Upper lobe of left lung (tissue), 6 donors: ENCODE results near the gene CPNE5. TPM values are rescaled to one million over a fixed set of nuclear protein-coding genes. Genes with fewer than 3 reads are reported as not detected.
A peak's percentile ranks its signal among the peaks of the same experiment; 100 is the strongest.

Experiments used
- ATAC-seq, 2 donors: fragments of 200-7000 bp; cut with Tn5 transposase; one replicate each; pipeline ENCODE4 v1.9.1; 2022; ENCODE audit warnings: mild to moderate bottlenecking in 2 of 2, moderate library complexity in 2 of 2; ENCODE audit not compliant: low FRiP score in 2 of 2
- DNase-seq, 2 donors: peaks; one replicate each; pipeline ENCODE4 v3.0.0-alpha.2; 2019 to 2020
- H3K27ac ChIP-seq, 4 donors: fragments of 200-600 bp; sonication (generic); one replicate each; pipeline ENCODE4 v1.5.1; 2016 to 2019
- H3K27me3 ChIP-seq, 4 donors: fragments of 200-600 bp; sonication (generic); one replicate each; pipeline ENCODE4 v1.5.1; 2017 to 2019
- H3K36me3 ChIP-seq, 4 donors: fragments of 200-600 bp; sonication (generic); one replicate each; pipeline ENCODE4 v1.5.1; 2016 to 2019
- H3K4me1 ChIP-seq, 4 donors: fragments of 200-600 bp; sonication (generic); one replicate each; pipeline ENCODE4 v1.5.1; 2018 to 2019
- H3K4me3 ChIP-seq, 4 donors: fragments of 200-600 bp; sonication (generic); one replicate each; pipeline ENCODE4 v1.5.1; 2017 to 2019; ENCODE audit warnings: mild to moderate bottlenecking in 2 of 4, moderate library complexity in 1 of 4
- H3K9me3 ChIP-seq, 4 donors: fragments of 200-600 bp; sonication (generic); one replicate each; pipeline ENCODE4 v1.5.1; 2018 to 2019
- EP300 ChIP-seq, 4 donors: sonication (generic); formaldehyde crosslinking; IDR thresholded peaks; one replicate each; pipeline ENCODE4 v1.5.1; 2017; ENCODE audit warnings: antibody characterized with exemption in 4 of 4, control low read depth in 2 of 4
- POLR2A ChIP-seq, 4 donors: fragments of 450-650 bp; IDR thresholded peaks; one replicate each; pipeline ENCODE4 v1.5.1; 2016 to 2017; ENCODE audit warnings: antibody characterized with exemption in 4 of 4, mild to moderate bottlenecking in 2 of 4
- POLR2AphosphoS5 ChIP-seq, 2 donors: sonication (generic); formaldehyde crosslinking; IDR thresholded peaks; one replicate each; pipeline ENCODE4 v1.5.1; 2017; ENCODE audit warnings: antibody characterized with exemption in 2 of 2
- WGBS, 2 donors: methylation state at CpG; one replicate each; pipeline ENCODE4 v1.1.5; 2017 to 2018; 5-methylcytosine and 5-hydroxymethylcytosine counted together
- total RNA-seq, 6 donors: library from RNA; depleted of rRNA in 4 of 6; stranded (reverse); fragments of >200 nt in 4 of 6; gene quantifications; one replicate each; pipeline versions ENCODE4 v1.1.0 to v1.2.1, GENCODE V29; 2016 to 2021
- TF ChIP-seq, protein P1 (sequence below), 6 experiments: fragments of 450-650 bp in 4 of 6; fragments of 200-600 bp in 2 of 6; sonication (generic) in 2 of 6; IDR thresholded peaks; one replicate each; pipeline ENCODE4 v1.5.1; 2016 to 2019; ENCODE audit warnings: antibody characterized with exemption in 6 of 6
- donor health status: DM: no; HTN: no; CAD: no; lungs with moderate emphysema.
- donor health status: DM: no; HTN: yes; CAD: no; lungs with severe emphysema.

CPNE5 gene
- total RNA-seq, 6 donors from 2014 or later: 0.89 to 5.4 (median 2.5) TPM

DNA sequence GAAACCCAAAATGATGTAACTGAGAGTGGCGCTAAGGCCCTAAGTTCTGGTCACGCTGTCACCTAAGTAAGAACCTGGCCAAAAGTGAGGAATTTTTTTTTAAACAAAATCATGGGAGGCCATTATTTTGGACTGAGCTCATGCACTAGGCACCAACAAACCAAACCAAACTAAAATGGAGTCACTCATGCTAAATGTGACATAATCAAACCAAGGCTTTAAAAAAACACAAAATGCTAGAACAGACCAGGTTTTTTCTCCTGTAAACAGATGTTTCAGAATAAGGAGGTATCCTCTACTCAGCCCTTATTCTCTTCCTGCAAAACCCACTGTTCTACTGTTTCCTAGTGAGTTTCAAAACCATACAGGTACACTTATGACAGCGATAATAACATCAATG, 45.4 kb upstream of the CPNE5 start:
- H3K27ac ChIP-seq: no peak overlapping the region

DNA sequence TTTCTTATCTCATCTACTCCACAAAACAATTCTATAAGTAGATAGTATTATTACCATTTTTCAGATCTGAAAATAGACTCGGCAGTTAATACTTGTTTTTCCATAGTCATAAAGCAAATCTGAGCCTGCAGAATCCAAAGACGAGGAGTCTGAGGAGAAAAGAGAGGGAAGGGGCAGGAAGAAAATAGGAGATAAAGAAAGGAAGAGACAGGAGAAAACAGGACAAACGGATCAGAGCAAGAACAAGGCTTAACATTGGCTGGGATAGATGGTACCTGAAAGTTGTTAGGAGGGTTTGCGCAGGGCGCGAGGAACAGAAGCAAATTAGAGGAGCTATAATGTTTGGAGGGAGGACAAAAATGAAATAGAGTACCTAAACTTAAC, 36.0 kb upstream of the CPNE5 start:
- DNase-seq (no peak), ATAC-seq (no peak)
- Histone ChIP-seq H3K36me3 (peaks cover 0 to 10% (median 2%) of the 10 kb centered on the region in 4 donors), H3K27me3 (no peaks in the 10 kb centered on the region), H3K4me1 (peaks cover 13 to 25% (median 15%) of the 10 kb centered on the region in 4 donors), H3K27ac (peak overlapping the region; percentile 86 to 94 (median 91)), H3K4me3 (peak overlapping the region; percentile 0 to 94 (median 84)), H3K9me3 (no peaks in the 10 kb centered on the region)
- 40 to 45% methylated on average over 6 of the region's 6 CpGs for WGBS, 2 donors
- no peak for TF ChIP-seq EP300 (IDR thresholded peaks at IDR 0.05)
- no peak for TF ChIP-seq POLR2AphosphoS5 (IDR thresholded peaks at IDR 0.05)
- TF ChIP-seq POLR2A (IDR thresholded peaks at IDR 0.05): no peak
- TF ChIP-seq, protein P1, sequence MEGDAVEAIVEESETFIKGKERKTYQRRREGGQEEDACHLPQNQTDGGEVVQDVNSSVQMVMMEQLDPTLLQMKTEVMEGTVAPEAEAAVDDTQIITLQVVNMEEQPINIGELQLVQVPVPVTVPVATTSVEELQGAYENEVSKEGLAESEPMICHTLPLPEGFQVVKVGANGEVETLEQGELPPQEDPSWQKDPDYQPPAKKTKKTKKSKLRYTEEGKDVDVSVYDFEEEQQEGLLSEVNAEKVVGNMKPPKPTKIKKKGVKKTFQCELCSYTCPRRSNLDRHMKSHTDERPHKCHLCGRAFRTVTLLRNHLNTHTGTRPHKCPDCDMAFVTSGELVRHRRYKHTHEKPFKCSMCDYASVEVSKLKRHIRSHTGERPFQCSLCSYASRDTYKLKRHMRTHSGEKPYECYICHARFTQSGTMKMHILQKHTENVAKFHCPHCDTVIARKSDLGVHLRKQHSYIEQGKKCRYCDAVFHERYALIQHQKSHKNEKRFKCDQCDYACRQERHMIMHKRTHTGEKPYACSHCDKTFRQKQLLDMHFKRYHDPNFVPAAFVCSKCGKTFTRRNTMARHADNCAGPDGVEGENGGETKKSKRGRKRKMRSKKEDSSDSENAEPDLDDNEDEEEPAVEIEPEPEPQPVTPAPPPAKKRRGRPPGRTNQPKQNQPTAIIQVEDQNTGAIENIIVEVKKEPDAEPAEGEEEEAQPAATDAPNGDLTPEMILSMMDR (IDR thresholded peaks at IDR 0.05): no peak

More for the DNA sequence above, 45.4 kb upstream of the CPNE5 start:
- 97 to 99% methylated on average over 3 of the region's 3 CpGs for WGBS, 2 donors
- Histone ChIP-seq H3K27me3 (no peaks in the 10 kb centered on the region), H3K4me3 (no peak overlapping the region), H3K36me3 (no peaks in the 10 kb centered on the region), H3K9me3 (no peaks in the 10 kb centered on the region), H3K4me1 (peaks cover 16 to 23% (median 18%) of the 10 kb centered on the region in 4 donors)
- TF ChIP-seq, protein P1 (IDR thresholded peaks at IDR 0.05): no peak
- no peak for TF ChIP-seq POLR2A (IDR thresholded peaks at IDR 0.05)
- DNase-seq (no peak), ATAC-seq (no peak)

DNA sequence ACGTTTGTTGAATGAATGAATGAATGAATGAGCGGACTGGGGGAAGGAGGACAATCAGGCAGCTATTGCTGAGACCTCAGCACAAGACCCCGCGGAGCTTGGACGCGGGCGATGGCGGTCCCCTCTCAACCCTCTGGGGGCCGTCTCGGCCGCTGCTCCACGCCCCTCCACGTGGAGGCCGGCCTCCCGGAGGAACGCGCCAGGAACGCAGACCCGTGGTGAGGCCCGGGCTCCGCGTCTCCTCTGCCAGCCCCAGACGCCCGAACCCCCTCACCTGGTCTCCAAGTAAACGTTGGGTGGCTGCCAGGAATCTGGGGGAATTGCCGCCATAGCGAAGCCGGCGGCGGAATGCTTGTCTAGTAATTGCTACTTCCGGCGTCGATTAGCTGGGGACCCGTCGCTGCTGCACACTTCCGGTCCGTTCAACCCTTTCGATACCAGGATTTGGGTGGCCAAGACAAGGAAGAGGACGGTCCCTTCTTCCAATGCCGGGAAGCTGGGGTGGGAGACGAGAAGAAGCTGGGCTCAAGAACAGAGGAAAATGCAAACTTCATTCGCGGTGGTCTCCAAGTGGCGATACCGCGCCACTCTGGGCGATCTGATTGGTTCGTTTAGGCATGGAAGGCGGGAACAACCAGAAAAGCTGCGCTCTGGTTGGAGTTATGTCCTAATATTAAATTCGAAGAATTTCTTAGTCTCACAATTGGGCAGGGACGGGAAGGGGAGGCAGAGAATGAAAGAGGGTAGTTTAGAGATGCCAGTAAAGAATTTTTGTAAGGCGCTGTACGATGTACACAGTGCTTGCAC, 35.4 kb upstream of the CPNE5 start, which contains the start of gene PPIL1:
TSS of gene PPIL1 (minus strand) at position 361 of the 807 bp plus-strand sequence. CDS start at position 330, 31 bp downstream.
- DNase-seq (peak; percentile 77 to 91), ATAC-seq (peak; percentile 93 to 96)
- Histone ChIP-seq H3K27ac (peak within 1 kb of the TSS; percentile 86 to 94 (median 91)), H3K4me3 (peak within 1 kb of the TSS; percentile 83 to 94 (median 88)), H3K4me1 (peaks cover 13 to 25% (median 15%) of the 10 kb centered on the region in 4 donors), H3K27me3 (no peaks in the 10 kb centered on the region), H3K36me3 (peaks cover 0 to 16% (median 2%) of the 10 kb centered on the region in 4 donors), H3K9me3 (no peaks in the 10 kb centered on the region)
- WGBS, 2 donors: 0% methylated on average over 24 to 35 of the region's 54 CpGs
- TF ChIP-seq, protein P1 (IDR thresholded peaks at IDR 0.05): peak in 4 of 6 experiments; percentile 7 to 48 (median 24)
- TF ChIP-seq POLR2A (IDR thresholded peaks at IDR 0.05) (peak in 1 of 4 donors; percentile 47), EP300 (IDR thresholded peaks at IDR 0.05) (no peak), POLR2AphosphoS5 (IDR thresholded peaks at IDR 0.05) (peak; percentile 60 to 67)

DNA sequence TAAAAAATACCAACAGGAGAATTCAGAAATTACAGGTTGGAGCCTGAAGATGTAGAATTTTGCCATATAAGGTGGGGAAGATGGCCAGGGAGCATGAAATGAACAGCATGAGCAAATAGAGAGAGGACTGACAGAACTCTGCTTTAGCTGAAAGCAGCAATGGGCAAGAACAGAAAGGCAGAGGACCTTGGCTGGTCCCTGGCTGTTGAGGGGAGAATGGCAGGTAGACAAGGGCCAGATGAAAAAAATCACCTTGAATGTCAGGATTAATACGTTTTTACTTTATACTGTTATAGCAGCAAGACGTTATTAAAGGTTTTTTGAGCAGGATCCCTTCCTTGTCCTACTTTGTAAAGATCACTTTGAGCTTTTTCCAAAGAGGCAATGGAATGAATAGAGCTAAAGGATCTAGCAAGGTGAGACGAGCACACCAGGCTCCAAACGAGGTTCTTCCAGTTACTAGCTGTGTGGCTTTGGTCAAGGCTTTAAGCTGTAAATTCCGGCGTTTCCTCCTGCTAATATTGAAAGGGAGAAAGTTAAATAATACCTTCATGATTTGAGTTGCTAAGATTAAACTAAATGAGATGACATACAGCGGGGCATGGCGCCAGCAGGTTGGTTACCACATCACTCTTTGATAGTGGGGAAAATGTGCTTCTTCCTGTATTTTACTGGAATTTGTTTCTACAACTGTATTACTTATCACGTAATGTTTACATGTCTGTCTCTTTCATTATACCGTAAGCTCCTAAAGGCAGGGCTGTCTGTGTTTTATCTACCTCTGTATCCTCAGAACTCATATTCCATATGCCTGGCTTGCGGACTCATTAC, 34.6 kb upstream of the CPNE5 start:
- DNase-seq: no peak
- no peaks in the 10 kb centered on the region for H3K27me3 ChIP-seq
- peak overlapping the region; percentile 86 to 94 (median 91) for H3K27ac ChIP-seq
- no peaks in the 10 kb centered on the region for H3K9me3 ChIP-seq
- peaks cover 0 to 24% (median 2%) of the 10 kb centered on the region in 4 donors for H3K36me3 ChIP-seq
- WGBS, 2 donors: 12 to 15% methylated on average over 11 of the region's 11 CpGs
- H3K4me3 ChIP-seq: peak overlapping the region; percentile 83 to 94 (median 88)
- TF ChIP-seq POLR2AphosphoS5 (IDR thresholded peaks at IDR 0.05) (no peak), EP300 (IDR thresholded peaks at IDR 0.05) (no peak)
- TF ChIP-seq, protein P1 (IDR thresholded peaks at IDR 0.05): peak in 1 of 6 experiments; percentile 8
- H3K4me1 ChIP-seq: peaks cover 13 to 25% (median 15%) of the 10 kb centered on the region in 4 donors
- peak in 1 of 2 donors; percentile 23 for ATAC-seq
